ENCODE measurements around the gene FAM124B. TPM values are rescaled to one million over a fixed set of nuclear protein-coding genes. Genes with fewer than 3 reads are reported as not detected.
"Not testable (repeated sequence)": the region's sequence is repeated elsewhere in the genome, so short reads cannot be mapped to it uniquely, and the experiment has no call there.

FAM124B gene
- total and polyA plus RNA-seq, 3 donors from 2014 or later: 0.37 to 0.80 (median 0.39) TPM

DNA sequence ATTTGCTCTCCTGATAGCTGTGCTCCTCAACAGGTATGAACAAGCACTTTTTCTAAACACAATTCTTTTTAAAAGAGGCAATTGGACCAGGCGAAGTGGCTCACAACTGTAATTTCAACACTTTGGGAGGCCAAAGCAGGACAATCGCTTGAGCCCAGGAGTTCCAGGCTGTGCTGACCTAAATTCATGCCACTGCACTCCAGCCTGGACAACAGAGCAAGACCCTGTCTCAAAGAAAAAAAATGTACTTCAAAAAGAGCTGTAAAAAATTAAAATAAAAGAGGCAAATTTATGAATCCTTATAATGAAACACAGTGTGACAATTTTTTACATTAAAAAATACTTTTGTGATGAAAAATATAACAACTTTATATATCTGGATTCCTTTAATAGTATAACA is 1.8 kb upstream of the FAM124B start:
- DNase-seq: no peak
- Histone ChIP-seq H3K9me3 (no peaks in the 10 kb centered on the region), H3K4me3 (no peak overlapping the region), H3K4me1 (no peaks in the 10 kb centered on the region), H3K27me3 (no peaks in the 10 kb centered on the region), H3K27ac (no peak overlapping the region), H3K36me3 (ENCODE audit: low read depth, missing control alignments) (no peaks in the 10 kb centered on the region)
- 59 to 90% methylated on average over 2 of the region's 2 CpGs for WGBS, 2 donors
- TF ChIP-seq POLR2A (IDR thresholded peaks at IDR 0.05): no peak
- TF ChIP-seq, protein P1, sequence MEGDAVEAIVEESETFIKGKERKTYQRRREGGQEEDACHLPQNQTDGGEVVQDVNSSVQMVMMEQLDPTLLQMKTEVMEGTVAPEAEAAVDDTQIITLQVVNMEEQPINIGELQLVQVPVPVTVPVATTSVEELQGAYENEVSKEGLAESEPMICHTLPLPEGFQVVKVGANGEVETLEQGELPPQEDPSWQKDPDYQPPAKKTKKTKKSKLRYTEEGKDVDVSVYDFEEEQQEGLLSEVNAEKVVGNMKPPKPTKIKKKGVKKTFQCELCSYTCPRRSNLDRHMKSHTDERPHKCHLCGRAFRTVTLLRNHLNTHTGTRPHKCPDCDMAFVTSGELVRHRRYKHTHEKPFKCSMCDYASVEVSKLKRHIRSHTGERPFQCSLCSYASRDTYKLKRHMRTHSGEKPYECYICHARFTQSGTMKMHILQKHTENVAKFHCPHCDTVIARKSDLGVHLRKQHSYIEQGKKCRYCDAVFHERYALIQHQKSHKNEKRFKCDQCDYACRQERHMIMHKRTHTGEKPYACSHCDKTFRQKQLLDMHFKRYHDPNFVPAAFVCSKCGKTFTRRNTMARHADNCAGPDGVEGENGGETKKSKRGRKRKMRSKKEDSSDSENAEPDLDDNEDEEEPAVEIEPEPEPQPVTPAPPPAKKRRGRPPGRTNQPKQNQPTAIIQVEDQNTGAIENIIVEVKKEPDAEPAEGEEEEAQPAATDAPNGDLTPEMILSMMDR (IDR thresholded peaks at IDR 0.05): no peak
- intact Hi-C loops (cut with DNase I; ENCODE audit: low total_unique reads): no loop called here

DNA sequence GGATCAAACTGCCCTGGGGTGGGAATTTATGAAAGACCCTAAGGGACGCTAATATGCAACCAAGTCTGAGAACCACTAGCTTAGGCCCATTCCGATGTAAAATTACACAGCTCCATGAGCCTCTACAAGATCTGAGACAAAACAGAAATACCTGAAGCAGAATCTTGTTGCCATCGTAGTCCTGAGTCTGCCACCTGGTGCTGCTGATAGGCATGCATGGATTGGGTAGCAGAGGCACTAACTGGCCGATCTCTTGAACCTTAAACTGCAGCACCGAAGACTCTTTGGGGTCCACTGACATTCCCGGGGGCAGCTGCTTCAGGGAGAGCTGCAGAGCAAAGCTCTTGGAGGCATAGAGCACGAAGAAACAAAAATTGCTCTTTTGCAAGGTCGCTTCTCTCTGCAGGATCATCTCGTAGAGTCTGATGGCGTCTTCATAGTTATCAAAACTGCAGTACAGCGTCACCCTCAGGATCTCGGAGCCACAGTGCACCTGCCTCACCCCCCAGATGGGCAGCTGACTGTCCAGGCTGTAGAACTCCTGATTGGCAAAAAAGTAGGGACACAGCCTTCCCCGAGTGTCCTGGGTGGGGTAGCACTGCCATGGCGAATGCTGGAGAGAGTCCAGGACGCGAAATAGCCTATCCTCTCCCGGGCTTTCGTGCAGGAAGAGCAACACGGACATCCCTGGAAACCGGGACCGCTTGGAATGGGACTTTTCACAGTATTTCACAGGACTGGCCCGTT is 848 bp downstream of the FAM124B start:
- intact Hi-C loops (cut with DNase I; ENCODE audit: low total_unique reads): no loop called here
- Histone ChIP-seq H3K4me3 (peak overlapping the region; percentile 8 to 13), H3K27me3 (no peaks in the 10 kb centered on the region), H3K9me3 (no peaks in the 10 kb centered on the region), H3K36me3 (ENCODE audit: low read depth, missing control alignments) (no peaks in the 10 kb centered on the region), H3K4me1 (no peaks in the 10 kb centered on the region), H3K27ac (peak overlapping the region in 1 of 2 donors; percentile 14)
- no peak for TF ChIP-seq POLR2A (IDR thresholded peaks at IDR 0.05)
- TF ChIP-seq, protein P1 (IDR thresholded peaks at IDR 0.05): no peak
- 53 to 62% methylated on average over 10 to 22 of the region's 22 CpGs for WGBS, 2 donors
- no peak for DNase-seq

DNA sequence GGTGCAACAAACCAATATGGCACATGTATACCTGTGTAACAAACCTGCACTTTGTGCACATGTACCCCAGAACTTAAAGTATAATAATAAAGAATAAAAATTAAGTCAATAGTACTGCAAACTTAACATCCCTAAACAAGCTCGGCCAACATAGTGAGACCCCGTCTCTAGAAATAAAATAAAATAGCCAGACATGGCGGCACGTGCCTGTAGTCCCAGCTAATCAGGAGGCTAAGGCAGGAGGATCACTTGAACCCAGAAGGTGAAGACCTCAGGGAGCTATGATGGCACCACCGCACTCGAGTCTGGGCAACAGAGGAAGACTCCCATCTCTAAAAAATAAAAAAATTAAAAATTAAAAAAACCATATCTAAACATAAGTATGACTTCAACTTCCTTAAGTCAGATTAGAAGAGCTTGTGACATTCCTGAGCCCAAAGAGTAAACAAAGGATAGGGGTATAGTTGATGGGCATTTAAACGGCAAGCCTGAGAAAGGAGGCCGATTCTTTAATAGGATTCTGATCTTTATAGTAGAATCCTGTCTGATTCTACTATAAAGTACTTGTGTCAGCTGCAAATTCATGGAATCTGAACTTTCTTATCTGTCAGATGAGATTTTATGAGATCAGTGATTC is 1.6 kb downstream of the FAM124B start:
- no peaks in the 10 kb centered on the region for H3K4me1 ChIP-seq
- intact Hi-C loops (cut with DNase I; ENCODE audit: low total_unique reads): no loop called here
- no peaks in the 10 kb centered on the region for H3K36me3 ChIP-seq (ENCODE audit: low read depth, missing control alignments)
- TF ChIP-seq POLR2A (IDR thresholded peaks at IDR 0.05): no peak
- TF ChIP-seq, protein P1 (IDR thresholded peaks at IDR 0.05): no peak
- peak overlapping the region in 1 of 2 donors; percentile 13 for H3K4me3 ChIP-seq
- H3K27ac ChIP-seq: no peak overlapping the region
- 83 to 93% methylated on average over 8 of the region's 8 CpGs for WGBS, 2 donors
- H3K9me3 ChIP-seq: no peaks in the 10 kb centered on the region
- no peaks in the 10 kb centered on the region for H3K27me3 ChIP-seq
- DNase-seq: no peak

DNA sequence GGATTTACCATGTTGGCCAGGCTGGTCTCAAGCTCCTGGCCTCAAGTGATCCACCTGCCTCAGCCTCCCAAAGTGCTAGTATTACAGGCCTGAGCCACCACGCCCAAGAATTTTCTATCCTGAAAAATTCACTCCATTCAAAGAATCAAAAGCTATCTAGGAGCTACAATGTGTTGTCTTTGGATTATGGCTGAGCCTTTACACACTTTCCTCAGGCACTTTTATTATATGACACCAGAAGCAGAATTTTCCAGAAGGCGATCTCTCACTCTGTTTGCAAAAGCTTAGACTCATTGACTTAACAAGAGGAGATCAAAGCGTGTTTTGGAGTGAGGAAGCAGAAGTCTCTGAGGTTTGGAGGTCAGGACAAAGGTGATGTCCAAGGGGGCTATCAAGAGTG is 3.6 kb downstream of the FAM124B start:
- Histone ChIP-seq H3K4me3 (no peak overlapping the region), H3K9me3 (no peaks in the 10 kb centered on the region), H3K27me3 (no peaks in the 10 kb centered on the region), H3K36me3 (ENCODE audit: low read depth, missing control alignments) (no peaks in the 10 kb centered on the region), H3K27ac (no peak overlapping the region), H3K4me1 (no peaks in the 10 kb centered on the region)
- WGBS, 2 donors: 94 to 96% methylated on average over 3 of the region's 3 CpGs
- no peak for DNase-seq
- no peak for TF ChIP-seq POLR2A (IDR thresholded peaks at IDR 0.05)
- TF ChIP-seq, protein P1 (IDR thresholded peaks at IDR 0.05): no peak
- intact Hi-C loops (cut with DNase I; ENCODE audit: low total_unique reads): no loop called here

DNA sequence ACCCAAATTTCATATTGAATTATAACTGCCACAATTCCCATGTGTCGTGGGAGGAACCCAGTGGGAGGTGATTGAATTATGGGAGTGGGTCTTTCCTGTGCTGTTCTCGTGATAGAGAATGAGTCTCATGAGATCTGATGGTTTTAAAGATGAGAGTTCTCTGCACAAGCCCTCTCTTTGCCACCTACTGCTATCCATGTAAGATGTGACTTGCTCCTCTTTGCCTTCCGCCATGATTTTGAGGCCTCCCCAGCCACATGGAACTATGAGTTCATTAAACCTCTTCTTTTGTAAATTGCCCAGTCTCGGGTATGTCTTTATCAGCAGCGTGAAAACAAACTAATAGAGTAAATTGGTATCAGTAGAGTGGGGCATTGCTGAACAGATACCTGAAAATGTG is 4.8 kb downstream of the FAM124B start:
- H3K9me3 ChIP-seq; intact Hi-C loops (cut with DNase I; ENCODE audit: low total_unique reads); H3K4me3 ChIP-seq; H3K36me3 ChIP-seq (ENCODE audit: low read depth, missing control alignments); H3K27ac ChIP-seq; H3K27me3 ChIP-seq; DNase-seq; H3K4me1 ChIP-seq: not testable (repeated sequence)
- whole genome bisulfite sequencing, 2 donors: 83 to 95% methylated on average over 5 of the region's 5 CpGs

Data from testis (tissue), 3 donors.